Breast epithelium (tissue), 4 donors: ENCODE results near the gene PIK3CB. TPM values are rescaled to one million over a fixed set of nuclear protein-coding genes. Genes with fewer than 3 reads are reported as not detected.

ENCODE experiments used
- DNase-seq, 2 donors: peaks; one replicate each; pipeline ENCODE4 v3.0.0-alpha.2; 2019; ENCODE audit warnings: low spot score in 2 of 2
- H3K27ac ChIP-seq, 2 donors: fragments of 200-600 bp; sonication (generic) in 1 of 2; one replicate each; pipeline ENCODE4 v1.5.1; 2016 to 2019; ENCODE audit warnings: mild to moderate bottlenecking in 1 of 2
- H3K27me3 ChIP-seq, 2 donors: fragments of 200-600 bp; sonication (generic) in 1 of 2; one replicate each; pipeline versions ENCODE4 v1.5.1 to v1.6.0; 2017 to 2019; ENCODE audit warnings: control low read depth in 1 of 2, mild to moderate bottlenecking in 1 of 2
- H3K36me3 ChIP-seq: fragments of 200-600 bp; one replicate; pipeline ENCODE4 v1.5.1; 2019
- H3K4me1 ChIP-seq, 2 donors: fragments of 200-600 bp; sonication (generic); one replicate each; pipeline ENCODE4 v1.5.1; 2016 to 2019; ENCODE audit warnings: control low read depth in 1 of 2
- H3K4me3 ChIP-seq, 3 donors: fragments of 200-600 bp; sonication (generic); 1 replicate in 2 of 3; 2 replicates in 1 of 3; pipeline ENCODE4 v1.5.1; 2016 to 2019; ENCODE audit warnings: mild to moderate bottlenecking in 3 of 3, moderate library complexity in 2 of 3
- H3K9me3 ChIP-seq, 2 donors: fragments of 200-600 bp; sonication (generic) in 1 of 2; one replicate each; pipeline ENCODE4 v1.5.1; 2016 to 2019; ENCODE audit warnings: control low read depth in 1 of 2
- POLR2A ChIP-seq: fragments of 450-650 bp; IDR thresholded peaks from one replicate; pipeline ENCODE4 v1.6.1; 2016; ENCODE audit warnings: antibody characterized with exemption, mild to moderate bottlenecking, moderate library complexity
- POLR2AphosphoS5 ChIP-seq, 3 donors: sonication (generic); formaldehyde crosslinking; IDR thresholded peaks; one replicate each; pipeline ENCODE4 v1.6.1; 2017; ENCODE audit warnings: antibody characterized with exemption in 3 of 3
- intact Hi-C: fragments of 100-400 bp; cut with DNase I; formaldehyde crosslinking; loops from one replicate; pipeline ENCODE4 v1.15.1; 2023; ENCODE audit warnings: low total_unique reads
- total RNA-seq, 3 donors: library from RNA; depleted of rRNA; stranded (reverse); fragments of >200 nt; gene quantifications; one replicate each; pipeline ENCODE4 v1.1.0, GENCODE V29; 2016
- TF ChIP-seq, protein P1 (sequence below), 3 donors: fragments of 450-650 bp; IDR thresholded peaks; one replicate each; pipeline ENCODE4 v1.5.1; 2016 to 2017; ENCODE audit warnings: antibody characterized with exemption in 3 of 3, mild to moderate bottlenecking in 3 of 3, moderate library complexity in 3 of 3

Gene PIK3CB
- total RNA-seq, 3 donors from 2014 or later = 30.5 to 46.2 (median 31.7) TPM

DNA sequence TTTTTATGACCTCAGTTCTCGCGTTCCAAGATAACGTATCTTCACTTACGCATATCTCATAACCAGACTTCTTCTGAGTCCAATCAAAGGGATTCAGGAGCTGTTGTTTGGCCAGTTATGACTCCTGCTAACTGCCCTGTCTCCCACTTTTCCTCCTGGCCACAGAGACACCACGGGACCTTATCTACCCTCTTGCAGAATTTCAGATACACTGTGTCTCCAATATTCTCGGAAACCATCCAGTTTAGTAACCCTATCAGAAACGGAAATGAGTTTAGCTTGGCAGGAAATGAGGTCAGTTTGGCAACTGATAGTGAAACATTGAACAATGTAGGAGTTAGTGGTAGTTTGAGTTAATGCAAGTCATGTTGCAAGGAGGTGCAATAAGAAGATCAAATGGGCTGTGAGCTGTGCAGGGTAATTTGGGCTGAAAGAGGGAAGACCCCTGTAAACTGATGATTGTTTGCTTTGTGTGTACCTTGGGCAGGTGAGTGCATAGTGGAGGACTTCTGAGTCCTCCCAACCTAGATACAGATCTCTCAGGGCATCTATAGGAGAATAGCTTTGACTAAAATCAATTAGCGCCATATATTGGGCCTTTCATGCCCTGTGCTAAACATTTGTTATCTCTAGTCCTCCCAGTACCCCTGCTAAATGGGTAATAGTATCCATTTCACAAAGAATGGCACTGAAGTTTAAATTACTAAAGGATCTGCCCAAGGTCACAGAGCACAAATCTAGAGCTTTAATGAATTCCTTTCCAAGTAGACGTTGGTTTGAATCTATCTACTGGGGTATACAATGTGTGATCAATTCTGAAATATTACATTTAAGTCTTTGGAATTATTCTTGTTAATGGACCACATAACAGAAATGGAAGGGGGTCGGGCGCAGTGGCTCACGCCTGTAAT, 41.3 kb upstream of the PIK3CB start:
- no peaks in the 10 kb centered on the region for H3K4me1 ChIP-seq
- H3K4me3 ChIP-seq = no peak overlapping the region
- H3K27me3 ChIP-seq = no peaks in the 10 kb centered on the region
- H3K27ac ChIP-seq = no peak overlapping the region
- H3K9me3 ChIP-seq = no peaks in the 10 kb centered on the region
- TF ChIP-seq POLR2AphosphoS5 (IDR thresholded peaks at IDR 0.05) = no peak
- TF ChIP-seq POLR2A = no peak
- TF ChIP-seq, protein P1, sequence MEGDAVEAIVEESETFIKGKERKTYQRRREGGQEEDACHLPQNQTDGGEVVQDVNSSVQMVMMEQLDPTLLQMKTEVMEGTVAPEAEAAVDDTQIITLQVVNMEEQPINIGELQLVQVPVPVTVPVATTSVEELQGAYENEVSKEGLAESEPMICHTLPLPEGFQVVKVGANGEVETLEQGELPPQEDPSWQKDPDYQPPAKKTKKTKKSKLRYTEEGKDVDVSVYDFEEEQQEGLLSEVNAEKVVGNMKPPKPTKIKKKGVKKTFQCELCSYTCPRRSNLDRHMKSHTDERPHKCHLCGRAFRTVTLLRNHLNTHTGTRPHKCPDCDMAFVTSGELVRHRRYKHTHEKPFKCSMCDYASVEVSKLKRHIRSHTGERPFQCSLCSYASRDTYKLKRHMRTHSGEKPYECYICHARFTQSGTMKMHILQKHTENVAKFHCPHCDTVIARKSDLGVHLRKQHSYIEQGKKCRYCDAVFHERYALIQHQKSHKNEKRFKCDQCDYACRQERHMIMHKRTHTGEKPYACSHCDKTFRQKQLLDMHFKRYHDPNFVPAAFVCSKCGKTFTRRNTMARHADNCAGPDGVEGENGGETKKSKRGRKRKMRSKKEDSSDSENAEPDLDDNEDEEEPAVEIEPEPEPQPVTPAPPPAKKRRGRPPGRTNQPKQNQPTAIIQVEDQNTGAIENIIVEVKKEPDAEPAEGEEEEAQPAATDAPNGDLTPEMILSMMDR (IDR thresholded peaks at IDR 0.05) = no peak
- intact Hi-C loops = no loop called here
- no peak for DNase-seq
- no peaks in the 10 kb centered on the region for H3K36me3 ChIP-seq

DNA sequence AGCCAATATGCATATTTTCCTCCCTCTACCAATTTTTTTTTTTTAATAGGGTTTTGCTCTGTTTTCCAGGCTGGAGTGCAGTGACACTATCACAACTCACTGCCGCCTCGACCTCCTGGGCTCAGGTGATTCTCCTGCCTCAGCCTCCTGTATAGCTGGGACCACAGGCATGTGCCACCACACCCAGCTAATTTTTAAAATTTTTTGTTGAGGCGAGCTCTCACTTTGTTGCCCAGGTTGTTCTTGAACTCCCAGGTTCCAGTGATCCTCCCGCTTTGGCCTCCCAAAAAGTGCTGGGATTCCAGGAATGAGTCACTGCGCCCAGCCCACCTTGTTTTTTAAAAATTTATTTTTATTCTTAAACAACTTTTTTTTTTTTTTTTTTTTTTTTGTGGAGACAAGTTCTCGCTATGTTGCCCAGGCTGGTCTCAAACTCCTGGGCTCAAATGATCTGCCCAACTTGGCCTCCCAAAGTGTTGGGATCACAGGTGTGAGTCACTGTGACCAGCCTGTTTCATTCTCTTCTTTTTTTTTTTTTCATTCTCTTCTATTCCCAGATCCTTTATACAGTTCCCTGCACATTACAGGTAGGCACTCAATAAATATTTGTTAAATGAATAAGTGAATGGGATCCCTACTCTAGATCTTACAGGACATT, 40.5 kb upstream of the PIK3CB start:
- TF ChIP-seq POLR2AphosphoS5 (IDR thresholded peaks at IDR 0.05) = no peak
- TF ChIP-seq, protein P1 (IDR thresholded peaks at IDR 0.05) = no peak
- TF ChIP-seq POLR2A = no peak
- Histone ChIP-seq H3K4me1 (no peaks in the 10 kb centered on the region), H3K4me3 (no peak overlapping the region), H3K27ac (no peak overlapping the region), H3K27me3 (no peaks in the 10 kb centered on the region), H3K36me3 (no peaks in the 10 kb centered on the region), H3K9me3 (no peaks in the 10 kb centered on the region)
- intact Hi-C loops = no loop called here
- DNase-seq = no peak

DNA sequence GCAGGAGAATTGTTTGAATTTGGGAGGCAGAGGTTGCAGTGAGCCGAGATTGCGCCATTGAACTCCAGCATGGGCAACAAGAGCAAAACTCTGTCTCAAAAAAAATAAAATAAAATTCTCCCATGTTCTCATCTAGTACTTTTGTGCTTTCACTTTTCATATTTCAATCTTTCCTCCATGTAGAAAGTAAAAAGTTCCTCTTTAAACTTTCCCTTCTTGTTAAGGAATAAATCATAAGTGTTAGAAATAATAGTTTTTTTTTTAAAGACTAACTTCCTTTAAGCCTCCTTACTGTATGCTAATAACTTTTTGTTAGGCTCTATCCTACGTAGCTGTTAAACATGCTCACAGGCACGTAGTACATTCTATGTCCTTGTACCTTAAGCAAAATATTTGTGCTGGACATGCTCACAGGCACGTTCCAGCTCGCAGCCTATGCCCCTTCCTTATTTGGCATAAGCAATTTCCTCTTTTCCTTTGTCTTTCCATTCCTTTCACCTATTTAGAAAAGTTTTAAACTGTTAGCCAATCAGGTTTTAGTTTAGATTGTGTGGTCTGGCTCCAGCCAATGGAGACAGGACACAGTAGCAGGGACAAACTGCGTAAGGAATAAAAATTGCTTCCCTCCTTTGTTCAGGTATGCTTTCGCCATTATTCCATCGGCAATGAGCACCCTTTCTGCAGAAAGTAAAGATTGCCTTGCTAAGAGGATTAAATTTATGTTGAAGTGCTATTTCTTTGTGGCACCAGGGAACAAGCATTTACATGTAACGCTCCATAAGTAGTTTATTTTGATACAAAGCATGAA, 38.9 kb upstream of the PIK3CB start:
- DNase-seq = no peak
- Histone ChIP-seq H3K9me3 (no peaks in the 10 kb centered on the region), H3K4me3 (no peak overlapping the region), H3K27me3 (no peaks in the 10 kb centered on the region), H3K27ac (no peak overlapping the region), H3K36me3 (no peaks in the 10 kb centered on the region), H3K4me1 (no peaks in the 10 kb centered on the region)
- intact Hi-C loops = no loop called here
- TF ChIP-seq, protein P1 (IDR thresholded peaks at IDR 0.05) = no peak
- TF ChIP-seq POLR2AphosphoS5 (IDR thresholded peaks at IDR 0.05) (no peak), POLR2A (no peak)

DNA sequence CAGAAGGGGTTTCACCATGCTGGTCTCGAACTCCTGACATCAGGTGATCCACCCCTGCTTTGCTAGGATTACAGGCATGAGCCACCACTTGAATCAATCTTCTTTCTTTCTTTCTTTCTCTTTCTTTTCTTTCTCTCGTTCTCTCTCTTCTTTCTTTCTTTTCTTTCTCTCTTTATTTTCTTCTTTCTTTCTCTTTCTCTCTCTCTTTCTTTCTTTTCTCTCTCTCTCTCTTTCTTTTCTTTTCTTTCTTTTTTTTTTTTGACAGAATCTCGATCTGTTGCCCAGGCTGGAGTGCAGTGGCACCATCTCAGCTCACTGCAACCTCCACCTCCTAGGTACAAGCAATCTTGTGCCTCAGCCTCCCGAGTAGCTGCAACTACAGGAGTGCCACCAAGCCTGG, 37.9 kb upstream of the PIK3CB start:
- Histone ChIP-seq H3K4me1 (no peaks in the 10 kb centered on the region), H3K4me3 (no peak overlapping the region), H3K27ac (no peak overlapping the region), H3K36me3 (no peaks in the 10 kb centered on the region), H3K27me3 (no peaks in the 10 kb centered on the region), H3K9me3 (no peaks in the 10 kb centered on the region)
- no peak for DNase-seq
- intact Hi-C loops = no loop called here
- TF ChIP-seq, protein P1 (IDR thresholded peaks at IDR 0.05) = no peak
- TF ChIP-seq POLR2A = no peak
- TF ChIP-seq POLR2AphosphoS5 (IDR thresholded peaks at IDR 0.05) = no peak
